Activated CD8-positive, alpha-beta T cell treated with anti-CD3 and anti-CD28 coated beads for 36 hours (primary cell): ENCODE results near the gene SPINK6. TPM values are rescaled to one million over a fixed set of nuclear protein-coding genes. Genes with fewer than 3 reads are reported as not detected.

Experiments
- ATAC-seq: fragments of 200-7000 bp; cut with Tn5 transposase; one replicate; pipeline ENCODE4 v1.10.0; 2021; ENCODE audit warnings: mild to moderate bottlenecking, moderate library complexity
- CTCF ChIA-PET: fragments of 350-600 bp; sonication (Branson Sonifier 250); formaldehyde crosslinking; loops from one replicate; lab custom pipeline; 2021; ENCODE audit warnings: antibody characterized with exemption; lab: Charles Lee
- POLR2A ChIA-PET: fragments of 350-600 bp; sonication (Branson Sonifier 250); formaldehyde crosslinking; loops from one replicate; lab custom pipeline; 2021; ENCODE audit warnings: antibody characterized with exemption; lab: Charles Lee
- DNase-seq: peaks from one replicate; pipeline ENCODE4 v3.0.0-alpha.2; 2020
- H3K27ac Mint-ChIP-seq: one replicate; pipeline ENCODE4 v1.8.0; 2021; ENCODE audit warnings: mild to moderate bottlenecking, mixed read lengths
- H3K27me3 Mint-ChIP-seq: one replicate; pipeline ENCODE4 v1.8.0; 2021; ENCODE audit warnings: mixed read lengths
- H3K36me3 Mint-ChIP-seq: one replicate; pipeline ENCODE4 v1.8.0; 2021; ENCODE audit warnings: low read depth, mixed read lengths
- H3K4me1 Mint-ChIP-seq: one replicate; pipeline ENCODE4 v1.8.0; 2021; ENCODE audit warnings: low read depth, mixed read lengths
- H3K4me3 Mint-ChIP-seq: one replicate; pipeline ENCODE4 v1.8.0; 2021; ENCODE audit warnings: mild to moderate bottlenecking, moderate library complexity, mixed read lengths
- H3K9me3 Mint-ChIP-seq: one replicate; pipeline ENCODE4 v1.8.0; 2021; ENCODE audit warnings: mixed read lengths
- CTCF ChIP-seq: fragments of 200-600 bp; IDR thresholded peaks from one replicate; pipeline ENCODE4 v1.8.0; 2022; ENCODE audit warnings: antibody characterized with exemption, mild to moderate bottlenecking
- intact Hi-C: fragments of 100-400 bp; cut with micrococcal nuclease; formaldehyde crosslinking; loops from one replicate; pipeline ENCODE4 v1.10.0; 2022
- total RNA-seq, 2 experiments: library from RNA; stranded (reverse); gene quantifications; one replicate each; pipeline ENCODE4 v1.2.3, GENCODE V29; 2021

SPINK6 gene
- total RNA-seq, 2 experiments from 2014 or later, result not detected

- CTCF ChIA-PET, result no interaction called here
- Mint-ChIP-seq H3K9me3 (no peaks in the 10 kb centered on the region), H3K4me1 (no peaks in the 10 kb centered on the region), H3K36me3 (no peaks in the 10 kb centered on the region), H3K27me3 (peaks cover 9% of the 10 kb centered on the region), H3K4me3 (no peak overlapping the region), H3K27ac (no peak overlapping the region)
- POLR2A ChIA-PET, result no interaction called here
- no peak for TF ChIP-seq CTCF
- no peak for DNase-seq
- ATAC-seq, result no peak
- intact Hi-C loops, result no loop called here
These were observed 3.0 kb downstream of the SPINK6 start for GRCh38 chr5:148205865-148206264.

- Mint-ChIP-seq H3K4me1 (no peaks in the 10 kb centered on the region), H3K9me3 (no peaks in the 10 kb centered on the region), H3K36me3 (no peaks in the 10 kb centered on the region), H3K4me3 (no peak overlapping the region), H3K27ac (no peak overlapping the region), H3K27me3 (peaks cover 10% of the 10 kb centered on the region)
- ATAC-seq (no peak), DNase-seq (no peak)
- intact Hi-C loops, result no loop called here
- ChIA-PET CTCF (no interaction called here), POLR2A (no interaction called here)
- TF ChIP-seq CTCF, result no peak
These were observed 3.8 kb downstream of the SPINK6 start for GRCh38 chr5:148206620-148207019.

GRCh38 chr5:148208226-148208625 is 5.4 kb downstream of the SPINK6 start:
- peaks cover 13% of the 10 kb centered on the region for H3K27me3 Mint-ChIP-seq
- intact Hi-C loops, result no loop called here
- DNase-seq (no peak), ATAC-seq (no peak)
- no peak overlapping the region for H3K27ac Mint-ChIP-seq
- H3K9me3 Mint-ChIP-seq, result no peaks in the 10 kb centered on the region
- no peaks in the 10 kb centered on the region for H3K36me3 Mint-ChIP-seq
- no peaks in the 10 kb centered on the region for H3K4me1 Mint-ChIP-seq
- ChIA-PET CTCF (no interaction called here), POLR2A (no interaction called here)
- TF ChIP-seq CTCF, result no peak
- H3K4me3 Mint-ChIP-seq, result no peak overlapping the region

- DNase-seq (no peak), ATAC-seq (no peak)
- intact Hi-C loops, result no loop called here
- Mint-ChIP-seq H3K27ac (no peak overlapping the region), H3K4me3 (no peak overlapping the region), H3K9me3 (no peaks in the 10 kb centered on the region), H3K36me3 (no peaks in the 10 kb centered on the region), H3K27me3 (peaks cover 9% of the 10 kb centered on the region), H3K4me1 (no peaks in the 10 kb centered on the region)
- no peak for TF ChIP-seq CTCF
- ChIA-PET POLR2A (interaction anchor here (0.6 kb wide), 1 partner anchor 184 kb away, joined by 3 read pairs; no protein-coding TSS in a partner anchor), CTCF (interaction anchor here (0.7 kb wide), 1 partner anchor 1459 kb away, joined by 3 read pairs; no protein-coding TSS in a partner anchor)
These were observed 6.4 kb downstream of the SPINK6 start for GRCh38 chr5:148209151-148209770.

GRCh38 chr5:148214665-148215185 is 11.9 kb downstream of the SPINK6 start:
- DNase-seq (no peak), ATAC-seq (no peak)
- no peaks in the 10 kb centered on the region for H3K4me1 Mint-ChIP-seq
- no peak overlapping the region for H3K4me3 Mint-ChIP-seq
- peaks cover 7% of the 10 kb centered on the region for H3K27me3 Mint-ChIP-seq
- ChIA-PET CTCF (no interaction called here), POLR2A (no interaction called here)
- no peak overlapping the region for H3K27ac Mint-ChIP-seq
- no peaks in the 10 kb centered on the region for H3K9me3 Mint-ChIP-seq
- no peaks in the 10 kb centered on the region for H3K36me3 Mint-ChIP-seq
- intact Hi-C loops, result no loop called here
- TF ChIP-seq CTCF, result no peak
